HG03378 (cell line): ENCODE data around the gene RGS3.
"Not testable (repeated sequence)": the region's sequence is repeated elsewhere in the genome, so short reads cannot be mapped to it uniquely, and the experiment has no call there.

ENCODE experiments used
- ATAC-seq: cut with Tn5 transposase; IDR thresholded peaks from one replicate; pipeline ENCODE4 v1.9.1; 2021; ENCODE audit warnings: mild to moderate bottlenecking, moderate library complexity; ENCODE audit not compliant: unreplicated experiment

RGS3 gene

DNA sequence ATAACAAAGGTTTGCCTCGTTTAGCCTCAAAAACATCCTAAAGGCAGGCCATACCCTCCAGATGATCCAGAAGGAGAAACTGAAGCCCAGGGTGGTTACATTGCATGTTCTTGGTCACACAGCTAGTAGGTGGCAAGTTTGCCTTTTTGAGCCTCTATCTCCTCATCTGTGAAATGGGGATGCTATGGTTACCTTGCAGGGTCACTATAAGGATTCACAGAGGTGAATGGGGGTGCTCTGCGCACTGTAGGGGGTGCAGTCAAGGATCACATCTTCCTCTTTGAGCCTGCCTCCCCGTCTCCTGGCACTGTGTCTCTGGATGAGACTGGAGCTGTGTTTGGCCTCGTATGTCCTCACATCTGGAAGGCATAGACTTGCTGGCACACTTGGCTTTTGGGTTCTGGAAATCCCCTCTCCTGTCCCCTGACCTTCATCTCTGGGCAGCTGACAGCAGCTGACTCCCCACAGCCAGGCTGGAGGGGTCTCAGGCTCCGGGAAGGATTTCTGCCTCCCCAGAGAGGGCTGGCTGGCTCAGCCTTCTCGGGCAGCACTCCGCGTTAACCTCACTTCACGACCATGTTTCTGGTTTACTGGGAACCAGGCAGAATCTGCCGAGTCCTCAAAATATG is 167.7 kb downstream of the RGS3 start:
- no peak for ATAC-seq

DNA sequence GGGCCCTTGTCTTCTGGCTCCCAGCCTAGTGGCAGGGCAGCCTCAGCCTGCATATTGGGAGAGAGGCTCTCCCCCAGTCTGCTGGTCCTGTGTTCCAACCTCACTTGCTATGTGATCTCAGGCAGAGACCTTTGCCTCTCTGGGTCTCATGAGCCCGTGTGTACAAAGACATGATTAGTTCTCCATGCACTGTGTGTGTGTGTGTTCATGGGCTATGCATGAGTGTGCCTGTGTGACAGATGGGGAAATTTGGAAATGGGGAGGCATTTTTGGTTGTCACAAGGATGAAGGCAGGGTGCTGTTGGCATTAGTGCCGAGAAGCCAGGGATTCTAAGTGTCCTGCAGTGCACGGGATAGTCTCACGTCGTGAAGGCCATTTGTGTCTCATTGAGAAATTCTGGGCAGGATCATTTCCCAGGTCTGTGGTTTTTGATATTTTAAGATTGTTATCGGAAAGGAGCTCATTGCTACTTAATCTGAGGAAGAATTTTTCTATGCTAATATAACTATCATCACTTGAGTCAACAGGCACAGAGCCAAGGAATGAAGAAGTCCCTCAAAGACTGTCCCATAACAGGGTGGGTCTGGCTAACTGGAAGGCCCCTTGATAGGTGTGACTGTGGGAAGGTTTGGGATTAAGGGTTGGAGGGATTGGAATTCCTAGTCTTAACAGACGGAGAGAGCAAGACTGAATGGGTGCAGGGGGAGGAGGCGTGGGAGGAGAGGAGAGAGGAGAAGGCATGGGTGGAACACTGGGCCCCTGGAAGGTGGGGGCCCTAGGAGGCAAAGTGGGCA is 168.5 kb downstream of the RGS3 start:
- no peak for ATAC-seq

GRCh38 chr9:113632776-113633590 is 169.5 kb downstream of the RGS3 start:
- no peak for ATAC-seq

DNA sequence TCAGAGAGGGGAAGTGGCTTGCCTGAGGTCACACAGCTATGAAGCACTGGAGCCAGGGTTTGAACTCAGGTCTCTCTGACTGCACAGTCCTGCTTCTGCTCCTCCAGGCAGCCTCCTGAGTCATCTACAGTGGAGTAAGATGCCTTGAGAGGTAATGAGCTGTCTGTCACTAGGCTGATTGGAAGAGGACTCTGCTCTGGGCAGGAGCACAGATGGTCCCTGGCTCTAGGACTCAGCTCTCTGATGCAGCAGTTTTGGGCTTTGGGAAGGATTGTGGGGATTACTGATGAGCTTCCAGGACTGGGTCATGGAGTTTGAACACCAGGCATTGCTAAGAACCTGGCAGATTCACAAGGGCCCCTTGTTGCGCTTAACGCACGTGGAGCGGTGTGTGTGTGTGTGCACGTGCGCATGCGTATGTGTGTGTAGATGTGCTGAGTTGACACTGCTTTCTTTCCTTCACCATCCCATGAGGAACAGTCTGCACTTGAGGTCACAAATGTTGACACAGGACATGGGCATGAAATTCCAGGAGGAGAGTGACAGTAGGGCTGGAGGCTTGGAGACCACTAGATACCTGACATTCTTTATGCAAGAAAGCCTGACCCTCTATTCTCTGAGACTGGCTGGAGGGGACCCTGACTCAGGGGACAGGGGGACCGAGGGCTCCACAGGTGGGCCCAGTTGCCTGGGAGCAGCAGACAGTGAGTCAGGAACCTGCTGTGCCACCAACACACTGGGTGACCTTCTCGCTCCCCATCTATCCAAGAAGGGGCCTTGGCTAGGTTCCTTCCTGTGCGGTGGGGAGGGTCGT is 170.5 kb downstream of the RGS3 start:
- ATAC-seq, result no peak

DNA sequence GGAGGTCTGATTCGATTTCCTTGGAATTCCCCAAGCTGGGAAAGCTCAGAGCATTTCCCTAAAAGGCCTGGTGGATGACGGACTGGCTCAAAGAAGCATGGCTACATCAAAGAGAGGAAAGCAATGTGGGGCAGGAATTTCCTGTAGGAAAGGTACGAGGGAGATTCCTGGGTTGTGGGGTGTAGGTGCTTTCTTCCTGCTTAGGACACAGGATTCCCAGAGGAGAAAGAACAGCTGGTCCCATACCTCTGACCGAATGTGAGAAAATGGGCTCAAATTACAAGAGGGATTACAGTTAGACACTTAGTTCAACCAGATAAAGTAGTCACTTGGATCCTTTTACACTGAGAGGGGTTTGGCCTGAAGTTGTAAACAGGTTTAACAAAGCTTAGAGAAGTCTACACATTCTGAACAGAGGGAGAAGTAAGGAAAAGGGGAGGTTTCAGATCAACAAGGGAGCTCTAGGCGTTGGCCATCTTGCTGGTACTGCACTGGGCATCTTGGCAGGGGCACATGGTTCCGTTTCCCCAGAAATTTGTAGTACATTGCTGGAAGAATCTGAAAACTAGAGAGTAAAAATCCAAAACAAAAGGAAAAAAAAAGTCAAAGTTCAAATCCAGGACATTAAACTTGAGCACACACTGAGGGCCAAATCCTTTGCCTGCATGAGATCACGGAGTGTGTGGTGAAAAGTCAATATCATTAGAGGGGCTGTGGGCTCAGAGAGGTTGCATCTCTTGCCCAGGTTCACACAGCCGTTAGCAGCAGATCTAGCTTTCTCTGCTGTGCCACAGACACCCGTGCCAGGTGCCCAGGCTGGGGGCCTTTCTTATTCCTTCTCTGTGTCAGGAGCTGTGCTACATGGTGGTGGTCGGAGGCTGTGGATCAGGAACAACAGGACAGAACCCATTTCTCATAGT is 171.3 kb downstream of the RGS3 start:
- ATAC-seq, result no peak

DNA sequence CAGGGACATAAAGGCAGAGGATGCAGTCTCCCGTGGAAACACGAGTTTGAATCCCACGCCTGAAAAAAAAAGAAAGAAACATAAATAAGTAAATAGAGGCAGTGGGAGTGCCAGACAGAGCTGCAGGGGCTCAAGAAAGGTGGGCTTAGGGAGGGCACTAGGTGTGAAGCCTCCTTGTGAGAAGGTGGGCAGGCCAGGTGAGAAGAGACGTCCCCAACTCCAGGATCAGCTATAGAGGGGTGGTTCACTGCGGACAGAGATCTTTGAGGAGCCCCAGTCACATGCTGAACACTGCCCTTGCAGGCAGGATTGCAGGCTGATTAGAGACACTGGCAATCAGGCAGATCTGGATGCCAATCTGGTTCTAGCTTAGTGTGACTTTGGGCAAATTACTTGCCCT is 172.1 kb downstream of the RGS3 start:
- ATAC-seq, result no peak

- ATAC-seq, result no peak
Measured at GRCh38 chr9:113636165-113636564, 172.6 kb downstream of the RGS3 start.

- ATAC-seq, result no peak
Measured at GRCh38 chr9:113636693-113637092, 173.2 kb downstream of the RGS3 start.

DNA sequence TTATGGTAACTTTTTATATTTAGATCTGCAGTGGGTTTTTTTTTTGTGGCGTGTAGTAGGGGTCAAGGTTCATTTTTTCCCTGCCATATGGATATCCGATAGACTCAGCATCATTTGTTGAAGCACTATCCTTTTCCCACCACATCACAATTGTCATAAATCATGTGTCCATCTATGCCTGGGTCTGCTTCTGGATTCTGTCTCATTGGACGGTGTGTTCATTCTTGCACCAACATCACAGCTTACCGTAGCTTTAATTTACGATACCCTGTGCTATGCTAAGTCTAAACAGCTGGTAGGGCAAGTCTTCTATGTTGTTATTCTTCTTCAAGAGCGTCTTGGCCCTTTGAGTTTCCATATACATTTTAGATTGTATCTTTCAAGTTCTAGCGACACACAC is 175.0 kb downstream of the RGS3 start:
- no peak for ATAC-seq

DNA sequence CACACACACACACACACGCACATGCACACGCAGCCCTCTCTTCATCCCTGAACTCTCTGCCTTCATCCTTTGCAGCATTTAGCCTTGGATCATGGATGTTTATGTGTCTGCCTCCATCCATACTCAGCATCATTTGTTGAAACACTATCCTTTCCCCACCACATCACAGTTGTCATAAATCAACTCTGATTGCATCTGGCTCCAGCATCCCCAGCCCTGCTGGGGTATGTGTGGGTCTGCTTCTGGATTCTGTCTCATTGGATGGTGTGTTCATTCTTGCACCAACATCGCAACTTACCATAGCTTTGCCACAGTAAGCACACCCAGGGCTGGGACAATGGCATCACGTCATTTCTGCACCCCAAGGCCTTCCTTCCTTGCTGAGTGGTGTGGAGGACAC is 175.4 kb downstream of the RGS3 start:
- ATAC-seq, result no peak

- not testable (repeated sequence) for ATAC-seq
Measured at GRCh38 chr9:113639411-113639970, 176.0 kb downstream of the RGS3 start.

DNA sequence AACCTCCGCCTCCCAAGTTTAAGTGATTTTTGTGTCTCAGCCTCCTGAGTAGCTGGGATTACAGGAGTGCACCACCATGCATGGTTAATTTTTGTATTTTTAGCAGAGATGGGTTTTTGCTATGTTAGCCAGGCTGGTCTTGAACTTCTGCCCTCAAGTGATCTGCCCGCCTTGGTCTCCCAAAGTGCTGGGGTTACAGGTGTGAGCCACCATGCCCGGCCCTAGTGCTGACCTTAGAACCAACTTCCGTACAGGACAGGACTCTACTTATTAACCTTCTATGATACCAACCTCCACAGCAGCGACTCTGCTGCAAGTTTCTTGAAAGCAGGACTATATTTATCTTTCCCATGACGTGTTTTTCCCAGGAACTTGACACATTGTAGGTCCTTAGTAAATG is 176.9 kb downstream of the RGS3 start:
- no peak for ATAC-seq

- ATAC-seq, result no peak
Measured at GRCh38 chr9:113641100-113641885, 177.8 kb downstream of the RGS3 start.

DNA sequence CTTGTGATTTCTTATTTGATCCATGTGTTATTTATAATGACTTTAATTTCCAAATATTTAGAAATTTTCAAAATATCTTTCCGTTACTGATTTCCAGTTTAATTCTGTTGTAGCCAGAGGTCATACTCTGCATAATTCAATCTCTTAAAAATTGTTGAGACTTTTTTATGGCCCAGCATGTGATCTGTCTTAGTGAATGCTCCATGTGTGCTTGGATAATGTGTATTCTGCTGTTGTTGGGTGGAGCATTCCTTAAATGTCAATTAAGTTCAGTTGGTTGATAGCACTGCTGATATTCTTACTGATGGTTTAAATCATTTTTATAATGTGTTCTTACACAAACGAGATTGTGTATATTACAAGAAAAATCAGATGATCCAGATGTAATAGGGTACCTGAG is 180.8 kb downstream of the RGS3 start:
- ATAC-seq, result no peak

DNA sequence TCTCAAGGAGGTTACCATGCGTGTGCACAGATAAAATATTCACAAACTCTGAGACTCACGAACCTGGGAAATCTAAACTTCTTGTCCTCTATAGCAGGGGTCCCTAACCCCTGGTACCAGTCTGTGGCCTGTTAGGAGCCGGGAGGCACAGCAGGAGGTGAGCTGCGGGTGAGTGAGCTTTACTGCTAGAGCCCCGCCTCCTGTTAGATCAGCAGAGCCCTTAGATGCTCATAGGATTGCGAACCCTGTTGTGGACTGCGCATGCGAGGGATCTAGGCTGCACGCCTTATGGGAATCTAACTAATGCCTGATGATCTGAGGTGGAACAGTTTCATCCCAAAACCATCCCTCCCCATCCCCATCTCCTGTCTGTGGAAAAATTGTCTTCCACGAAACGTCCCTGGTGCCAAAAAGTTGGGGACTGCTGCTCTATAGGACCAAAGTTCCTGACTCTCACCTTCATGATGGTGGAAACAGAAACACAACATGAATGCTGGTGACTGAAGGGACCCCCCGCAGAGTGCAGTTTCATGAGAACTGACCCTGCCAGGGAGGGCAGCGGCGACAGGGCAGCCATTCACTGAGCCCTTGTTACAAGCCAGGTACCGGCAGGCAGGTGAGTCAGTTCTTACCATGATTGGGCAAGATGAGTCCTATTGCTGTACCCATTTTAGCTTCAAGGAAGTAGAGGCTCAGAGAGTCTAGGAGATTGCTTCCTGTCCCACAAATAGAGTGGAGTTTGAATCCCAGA is 181.9 kb downstream of the RGS3 start:
- ATAC-seq, result no peak

DNA sequence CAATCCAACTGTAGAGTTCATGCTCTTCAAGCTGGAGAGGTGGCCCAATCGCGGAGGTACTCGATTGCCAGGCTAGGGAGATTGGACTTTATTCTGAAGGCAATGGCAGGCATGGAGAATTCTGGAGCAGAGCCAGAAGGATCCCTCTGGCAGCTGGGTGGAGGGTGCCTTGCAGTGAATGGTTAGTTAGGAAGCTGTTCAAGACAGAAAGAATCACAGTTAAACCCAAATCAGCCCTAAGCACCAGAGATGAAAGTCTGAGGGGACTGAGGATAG is 182.4 kb downstream of the RGS3 start:
- no peak for ATAC-seq

- no peak for ATAC-seq
Measured at GRCh38 chr9:113646491-113646890, 183.0 kb downstream of the RGS3 start.
